ENCODE results near the gene YTHDF1.
A peak's percentile ranks its signal among the peaks of the same experiment; 100 is the strongest.

YTHDF1 gene

DNA sequence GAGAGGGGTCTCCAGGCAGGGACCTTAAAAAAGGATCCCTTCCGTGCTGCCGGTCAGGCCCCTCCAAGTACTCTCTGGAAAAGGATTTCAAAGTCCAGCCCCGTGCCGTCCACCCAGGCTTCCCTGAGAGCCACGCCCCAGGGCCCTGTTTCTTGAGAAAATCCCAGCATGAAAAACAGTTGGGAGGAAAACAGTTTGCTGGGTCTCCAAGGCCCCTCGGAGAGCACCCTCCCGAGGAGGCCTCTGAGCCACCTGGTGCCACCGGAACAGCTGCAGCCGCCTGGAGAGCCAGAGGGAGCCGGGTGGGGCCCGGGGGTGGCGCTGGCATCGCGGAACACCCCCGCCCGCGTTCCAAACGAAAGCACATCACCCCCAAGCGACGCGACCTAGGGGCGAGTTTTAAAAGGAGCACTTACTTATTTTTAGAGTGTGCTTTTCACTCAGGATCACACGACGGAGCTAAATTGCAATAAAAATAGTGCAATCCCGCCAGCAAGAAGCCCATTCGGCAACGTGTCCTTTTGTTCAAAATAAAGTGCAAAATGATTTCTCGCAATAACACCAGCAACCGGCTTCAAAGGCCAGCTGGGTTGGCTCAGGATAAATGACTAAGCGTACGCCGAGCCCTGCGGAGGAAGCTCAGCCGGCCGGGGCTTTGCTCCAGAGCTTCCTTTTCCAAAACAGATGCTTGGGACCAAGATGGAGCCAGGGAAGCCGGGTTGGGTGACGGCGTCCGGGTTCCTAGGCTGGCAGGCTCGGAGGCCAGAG is 64.2 kb downstream of the YTHDF1 start:
- TF ChIP-seq MYC (IDR thresholded peaks at IDR 0.05; ENCODE audit: low read depth, low read length) (no peak), CTCF (IDR thresholded peaks at IDR 0.05; ENCODE audit: low read depth, low read length) (no peak), POLR2A (IDR thresholded peaks at IDR 0.05; ENCODE audit: extremely low read depth, insufficient read length) (no peak)
- TF ChIP-seq, protein P1, sequence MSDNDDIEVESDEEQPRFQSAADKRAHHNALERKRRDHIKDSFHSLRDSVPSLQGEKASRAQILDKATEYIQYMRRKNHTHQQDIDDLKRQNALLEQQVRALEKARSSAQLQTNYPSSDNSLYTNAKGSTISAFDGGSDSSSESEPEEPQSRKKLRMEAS (IDR thresholded peaks at IDR 0.05; ENCODE audit: low read depth, low read length), result no peak
- peak; percentile 59 for DNase-seq (ENCODE audit: low read depth)
- no peak overlapping the region for H3K4me3 ChIP-seq (ENCODE audit: low read depth, low read length)

DNA sequence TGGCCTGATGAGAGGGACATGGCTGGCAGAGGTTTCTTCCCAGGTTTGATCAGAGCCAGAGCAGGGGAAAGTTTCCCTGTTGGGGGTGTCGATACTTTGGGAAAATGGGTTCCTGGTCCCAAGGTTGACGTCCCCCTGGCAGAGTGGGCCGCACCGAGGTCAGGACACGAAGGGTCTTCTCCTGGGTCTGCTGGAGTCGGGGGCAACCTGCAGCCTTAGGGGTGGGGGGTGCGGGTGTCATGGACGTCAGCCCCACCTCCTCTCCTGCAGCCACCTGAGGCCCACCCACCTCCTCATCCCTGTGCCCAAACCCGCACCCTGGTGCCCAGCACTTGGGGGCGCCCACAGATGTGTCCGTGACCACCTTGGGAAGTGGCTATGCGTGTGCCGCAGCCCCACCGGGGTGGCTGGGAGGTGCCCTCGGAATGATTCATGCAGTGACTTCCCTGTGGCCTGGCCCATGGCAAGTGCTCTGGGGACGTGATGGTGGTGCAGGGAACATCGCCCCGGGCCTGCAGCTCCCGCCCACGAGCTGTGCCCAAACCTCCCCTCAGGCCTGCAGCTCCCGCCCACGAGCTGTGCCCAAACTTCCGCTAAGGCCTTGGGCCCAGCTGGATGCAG is 64.9 kb downstream of the YTHDF1 start:
- DNase-seq (ENCODE audit: low read depth), result peak; percentile 71
- no peak overlapping the region for H3K4me3 ChIP-seq (ENCODE audit: low read depth, low read length)
- TF ChIP-seq POLR2A (IDR thresholded peaks at IDR 0.05; ENCODE audit: extremely low read depth, insufficient read length), result no peak
- TF ChIP-seq, protein P1 (IDR thresholded peaks at IDR 0.05; ENCODE audit: low read depth, low read length), result no peak
- no peak for TF ChIP-seq MYC (IDR thresholded peaks at IDR 0.05; ENCODE audit: low read depth, low read length)
- no peak for TF ChIP-seq CTCF (IDR thresholded peaks at IDR 0.05; ENCODE audit: low read depth, low read length)

- no peak for DNase-seq (ENCODE audit: low read depth)
- TF ChIP-seq, protein P1 (IDR thresholded peaks at IDR 0.05; ENCODE audit: low read depth, low read length), result no peak
- no peak for TF ChIP-seq MYC (IDR thresholded peaks at IDR 0.05; ENCODE audit: low read depth, low read length)
- no peak overlapping the region for H3K4me3 ChIP-seq (ENCODE audit: low read depth, low read length)
These were observed 65.5 kb downstream of the YTHDF1 start for GRCh38 chr20:63150391-63150898.

- TF ChIP-seq MYC (IDR thresholded peaks at IDR 0.05; ENCODE audit: low read depth, low read length) (no peak), POLR2A (IDR thresholded peaks at IDR 0.05; ENCODE audit: extremely low read depth, insufficient read length) (no peak), CTCF (IDR thresholded peaks at IDR 0.05; ENCODE audit: low read depth, low read length) (no peak)
- TF ChIP-seq, protein P1 (IDR thresholded peaks at IDR 0.05; ENCODE audit: low read depth, low read length), result no peak
- DNase-seq (ENCODE audit: low read depth), result peak; percentile 63
- H3K4me3 ChIP-seq (ENCODE audit: low read depth, low read length), result no peak overlapping the region
These were observed 66.3 kb downstream of the YTHDF1 start for GRCh38 chr20:63149531-63150192.

DNA sequence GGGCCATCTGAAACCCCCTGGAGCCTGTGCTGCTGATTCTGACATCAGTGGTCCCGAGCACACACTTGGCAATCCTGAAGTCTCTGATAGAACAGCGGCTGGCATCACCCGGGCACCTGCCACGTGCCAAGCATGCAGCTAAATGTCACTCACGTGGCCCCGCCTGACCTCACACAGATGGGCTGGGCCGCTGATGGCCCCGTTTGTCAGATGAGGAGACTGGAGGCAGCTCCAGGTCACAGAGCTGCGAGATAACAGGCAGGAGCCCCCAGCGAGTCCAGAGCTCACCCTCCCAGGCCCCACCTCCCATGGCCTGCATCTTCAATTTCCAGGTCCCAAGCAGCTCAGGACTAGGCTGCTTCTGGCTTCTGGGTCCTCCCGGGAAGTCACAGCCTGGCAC is 67.2 kb downstream of the YTHDF1 start:
- TF ChIP-seq MYC (IDR thresholded peaks at IDR 0.05; ENCODE audit: low read depth, low read length) (no peak), CTCF (IDR thresholded peaks at IDR 0.05; ENCODE audit: low read depth, low read length) (no peak), POLR2A (IDR thresholded peaks at IDR 0.05; ENCODE audit: extremely low read depth, insufficient read length) (no peak)
- TF ChIP-seq, protein P1 (IDR thresholded peaks at IDR 0.05; ENCODE audit: low read depth, low read length), result no peak
- no peak for DNase-seq (ENCODE audit: low read depth)
- no peak overlapping the region for H3K4me3 ChIP-seq (ENCODE audit: low read depth, low read length)

Data from NB4 (cell line).